DND-41 (cell line): ENCODE measurements around the gene SET.

ENCODE experiments used
- CTCF ChIP-seq: IDR thresholded peaks from 2 replicates; pipeline ENCODE4 v1.5.1; 2012; ENCODE audit warnings: borderline replicate concordance, low read length, moderate library complexity, mild to moderate bottlenecking; ENCODE audit not compliant: poor library complexity, severe bottlenecking; ENCODE audit errors: extremely low read depth
- EZH2 ChIP-seq: IDR thresholded peaks from 3 replicates; pipeline ENCODE4 v1.6.1; 2012; ENCODE audit warnings: borderline replicate concordance, low read depth, mild to moderate bottlenecking, moderate library complexity, low read length, inconsistent platforms; ENCODE audit not compliant: severe bottlenecking

- TF ChIP-seq CTCF (no peak), EZH2 (no peak)
Observed at GRCh38 chr9:128706045-128706444, 17.0 kb downstream of the SET start.
